Mononuclear cell (primary cell): ENCODE results near the gene RTL9. TPM values are rescaled to one million over a fixed set of nuclear protein-coding genes. Genes with fewer than 3 reads are reported as not detected.

ENCODE experiments used
- H3K27me3 ChIP-seq: 2 replicates; pipeline ENCODE4 v1.6.0; 2011; ENCODE audit warnings: low read length, control low read depth; ENCODE audit not compliant: insufficient read depth
- H3K4me1 ChIP-seq: 2 replicates; pipeline ENCODE4 v1.5.1; 2011; ENCODE audit warnings: mild to moderate bottlenecking, low read length, control low read depth; ENCODE audit not compliant: insufficient read depth
- H3K4me3 ChIP-seq: 2 replicates; pipeline ENCODE4 v1.5.1; 2011; ENCODE audit warnings: mild to moderate bottlenecking, low read length, moderate library complexity
- H3K9me3 ChIP-seq: 2 replicates; pipeline ENCODE4 v1.5.1; 2011; ENCODE audit warnings: low read depth, mild to moderate bottlenecking, control low read depth, low read length
- total RNA-seq: library from RNA; depleted of rRNA; stranded (reverse); fragments of >200 nt; gene quantifications from one replicate; pipeline ENCODE4 v1.2.3, GENCODE V29; 2012

The RTL9 gene
- total RNA-seq, 1 donor = not detected

- no peak overlapping the region for H3K4me3 ChIP-seq
- H3K9me3 ChIP-seq = no peaks in the 10 kb centered on the region
- H3K27me3 ChIP-seq = no peaks in the 10 kb centered on the region
- no peaks in the 10 kb centered on the region for H3K4me1 ChIP-seq
Measured at GRCh38 chrX:110407910-110408545, 49.4 kb downstream of the RTL9 start.

Other genes starting within 250 kb of the RTL9 start
- gene AMMECR1, start 40.8 kb upstream of the RTL9 start, total RNA-seq = 14.1 TPM